ENCODE data around the gene IL16. TPM values are rescaled to one million over a fixed set of nuclear protein-coding genes. Genes with fewer than 3 reads are reported as not detected.

Gene IL16
- total and polyA plus RNA-seq, 2 donors (not counting 1 experiment from before 2014, with no cell fraction given): 181 to 287 TPM

GRCh38 chr15:81271761-81272644 lies 75.3 kb downstream of the IL16 start:
- Histone ChIP-seq H3K79me2 (ENCODE audit: control insufficient read depth, insufficient read depth, low read length) (peaks cover 8% of the 10 kb centered on the region), H3K4me1 (ENCODE audit: control insufficient read depth in 2 of 2, insufficient read depth in 2 of 2, low read length in 2 of 2) (peaks cover 12 to 13% of the 10 kb centered on the region in 2 donors), H2AFZ (ENCODE audit: insufficient read depth, low read depth, low read length, poor library complexity, severe bottlenecking) (no peak overlapping the region), H3K9me3 (ENCODE audit: control extremely low read depth in 1 of 3, control insufficient read depth in 2 of 3, insufficient read depth in 1 of 3, low read length in 2 of 3) (peaks cover 0 to 3% (median 2%) of the 10 kb centered on the region in 3 donors), H4K20me1 (ENCODE audit: control insufficient read depth, insufficient read depth, low read length, poor library complexity, severe bottlenecking) (no peaks in the 10 kb centered on the region), H3K36me3 (replicated peaks in 1 of 2; ENCODE audit: control extremely low read depth in 1 of 2, control insufficient read depth in 1 of 2, extremely low read depth in 1 of 2, insufficient read depth in 2 of 2, low read length in 1 of 2) (no peaks in the 10 kb centered on the region), H3K27me3 (replicated peaks in 1 of 4; ENCODE audit: control extremely low read depth in 1 of 4, control insufficient read depth in 3 of 4, insufficient read depth in 4 of 4, low read length in 3 of 4) (no peaks in the 10 kb centered on the region), H3K4me3 (ENCODE audit: control extremely low read depth in 1 of 5, extremely low read depth in 1 of 5, insufficient read depth in 1 of 5, low read depth in 2 of 5, low read length in 4 of 5) (no peak overlapping the region), H3K27ac (ENCODE audit: low read length in 2 of 2) (no peak overlapping the region), H3K4me2 (replicated peaks; ENCODE audit: low read depth, low read length, poor library complexity, severe bottlenecking) (no peak overlapping the region), H3K9ac (ENCODE audit: low read length) (no peak overlapping the region)
- intact Hi-C loops (cut with micrococcal nuclease): no loop called here
- Mint-ChIP-seq H3K4me3 (no peak overlapping the region), H3K4me1 (peaks cover 20% of the 10 kb centered on the region), H3K9me3 (ENCODE audit: insufficient read depth) (peaks cover 4% of the 10 kb centered on the region), H3K27me3 (no peaks in the 10 kb centered on the region), H3K27ac (no peak overlapping the region)
- 88% methylated on average over 10 of the region's 12 CpGs for whole genome bisulfite sequencing (ENCODE audit: insufficient coverage)
- ChIA-PET CTCF (interaction anchor here (1.1 to 7.7 kb wide), 6 partner anchors 6 to 129 kb away, joined by 4 to 306 read pairs (median 92); partner anchors contain the start of gene STARD5), POLR2A (interaction anchor here (0.6 kb wide), 1 partner anchor 265 kb away, joined by 5 read pairs; no protein-coding TSS in a partner anchor)
- DNase-seq (no peak), ATAC-seq (ENCODE audit: low read depth) (no peak)
- TF ChIP-seq CTCF (IDR thresholded peaks at IDR 0.05) (no peak), EZH2 (IDR thresholded peaks at IDR 0.05; ENCODE audit: borderline replicate concordance, insufficient read depth, low read depth, low read length, poor library complexity, severe bottlenecking) (no peak)

- Histone ChIP-seq H3K36me3 (replicated peaks in 1 of 2; ENCODE audit: control extremely low read depth in 1 of 2, control insufficient read depth in 1 of 2, extremely low read depth in 1 of 2, insufficient read depth in 2 of 2, low read length in 1 of 2) (no peaks in the 10 kb centered on the region), H2AFZ (ENCODE audit: insufficient read depth, low read depth, low read length, poor library complexity, severe bottlenecking) (no peak overlapping the region), H3K4me1 (ENCODE audit: control insufficient read depth in 2 of 2, insufficient read depth in 2 of 2, low read length in 2 of 2) (peaks cover 12 to 13% of the 10 kb centered on the region in 2 donors), H4K20me1 (ENCODE audit: control insufficient read depth, insufficient read depth, low read length, poor library complexity, severe bottlenecking) (no peaks in the 10 kb centered on the region), H3K79me2 (ENCODE audit: control insufficient read depth, insufficient read depth, low read length) (peaks cover 17% of the 10 kb centered on the region), H3K27me3 (replicated peaks in 1 of 4; ENCODE audit: control extremely low read depth in 1 of 4, control insufficient read depth in 3 of 4, insufficient read depth in 4 of 4, low read length in 3 of 4) (no peaks in the 10 kb centered on the region), H3K4me3 (ENCODE audit: control extremely low read depth in 1 of 5, extremely low read depth in 1 of 5, insufficient read depth in 1 of 5, low read depth in 2 of 5, low read length in 4 of 5) (no peak overlapping the region), H3K9me3 (ENCODE audit: control extremely low read depth in 1 of 3, control insufficient read depth in 2 of 3, insufficient read depth in 1 of 3, low read length in 2 of 3) (peaks cover 0 to 11% (median 5%) of the 10 kb centered on the region in 3 donors), H3K27ac (ENCODE audit: low read length in 2 of 2) (no peak overlapping the region), H3K9ac (ENCODE audit: low read length) (no peak overlapping the region), H3K4me2 (replicated peaks; ENCODE audit: low read depth, low read length, poor library complexity, severe bottlenecking) (no peak overlapping the region)
- ChIA-PET POLR2A (no interaction called here), CTCF (interaction anchor here (0.8 to 7.7 kb wide), 12 partner anchors 8 to 261 kb away, joined by 3 to 306 read pairs (median 32); partner anchors contain the start of gene STARD5)
- no peak for TF ChIP-seq EZH2 (IDR thresholded peaks at IDR 0.05; ENCODE audit: borderline replicate concordance, insufficient read depth, low read depth, low read length, poor library complexity, severe bottlenecking)
- no peak for TF ChIP-seq CTCF (IDR thresholded peaks at IDR 0.05)
- WGBS (ENCODE audit: insufficient coverage): 85% methylated on average over 3 of the region's 5 CpGs
- DNase-seq: no peak
- ATAC-seq (ENCODE audit: low read depth): no peak
- H3K4me1 Mint-ChIP-seq: peaks cover 20% of the 10 kb centered on the region
- no peaks in the 10 kb centered on the region for H3K27me3 Mint-ChIP-seq
- no peak overlapping the region for H3K27ac Mint-ChIP-seq
- intact Hi-C loops (cut with micrococcal nuclease): no loop called here
- no peak overlapping the region for H3K4me3 Mint-ChIP-seq
- H3K9me3 Mint-ChIP-seq (ENCODE audit: insufficient read depth): peaks cover 5% of the 10 kb centered on the region
Observed at GRCh38 chr15:81273200-81273599, 76.5 kb downstream of the IL16 start.
